ENCODE data around the gene AASDH.

Gene AASDH

GRCh38 chr4:56387023-56388001 is at the start of gene AASDH:
AASDH (minus strand) TSS chr4:56387491; CDS start chr4:56384299, 3,192 bp downstream.
- Mint-ChIP-seq H3K4me1 (ENCODE audit: low read depth) (peaks cover 14% of the 10 kb centered on the region), H3K36me3 (ENCODE audit: low read depth) (peaks cover 10% of the 10 kb centered on the region)

GRCh38 chr4:56435140-56435926 is 48.0 kb upstream of the AASDH start, which contains the start of gene PPAT:
PPAT (minus strand) TSS chr4:56435615; CDS start chr4:56435477, 138 bp downstream.
- H3K27me3 Mint-ChIP-seq, result no peaks in the 10 kb centered on the region
- H3K36me3 Mint-ChIP-seq (ENCODE audit: low read depth), result peaks cover 24% of the 10 kb centered on the region
- peak within 1 kb of the TSS; percentile 89 for H3K27ac Mint-ChIP-seq
- H3K9me3 Mint-ChIP-seq, result no peaks in the 10 kb centered on the region
- intact Hi-C loops (cut with micrococcal nuclease), result loop anchor here (5.0 kb wide), 1 partner anchor 472 kb away; the partner anchor contains the start of gene REST
- peaks cover 34% of the 10 kb centered on the region for H3K4me1 Mint-ChIP-seq (ENCODE audit: low read depth)
- peak within 1 kb of the TSS; percentile 78 for H3K4me3 Mint-ChIP-seq

More at GRCh38 chr4:56387023-56388001, at the start of gene AASDH:
- intact Hi-C loops (cut with micrococcal nuclease), result loop anchor here (1.0 to 5.0 kb wide), 4 partner anchors 49 to 520 kb away; partner anchors contain the start of genes CEP135, PAICS, REST and SRP72
- Mint-ChIP-seq H3K4me3 (peak within 1 kb of the TSS; percentile 87), H3K27ac (peak within 1 kb of the TSS; percentile 99), H3K27me3 (no peaks in the 10 kb centered on the region), H3K9me3 (no peaks in the 10 kb centered on the region)

GRCh38 chr4:56434599-56435139 is 47.4 kb upstream of the AASDH start:
- Mint-ChIP-seq H3K4me1 (ENCODE audit: low read depth) (peaks cover 28% of the 10 kb centered on the region), H3K4me3 (peak overlapping the region; percentile 78), H3K9me3 (no peaks in the 10 kb centered on the region), H3K27me3 (no peaks in the 10 kb centered on the region), H3K36me3 (ENCODE audit: low read depth) (peaks cover 24% of the 10 kb centered on the region), H3K27ac (peak overlapping the region; percentile 89)
- intact Hi-C loops (cut with micrococcal nuclease), result loop anchor here (5.0 kb wide), 1 partner anchor 473 kb away; the partner anchor contains the start of gene REST

GRCh38 chr4:56433280-56433679 is 46.0 kb upstream of the AASDH start:
- Mint-ChIP-seq H3K4me3 (no peak overlapping the region), H3K27ac (no peak overlapping the region), H3K36me3 (ENCODE audit: low read depth) (peaks cover 24% of the 10 kb centered on the region), H3K4me1 (ENCODE audit: low read depth) (peaks cover 22% of the 10 kb centered on the region), H3K27me3 (no peaks in the 10 kb centered on the region), H3K9me3 (no peaks in the 10 kb centered on the region)
- intact Hi-C loops (cut with micrococcal nuclease), result no loop called here

- H3K4me1 Mint-ChIP-seq (ENCODE audit: low read depth), result peaks cover 10% of the 10 kb centered on the region
- no peak overlapping the region for H3K4me3 Mint-ChIP-seq
- H3K27ac Mint-ChIP-seq, result no peak overlapping the region
- no peaks in the 10 kb centered on the region for H3K27me3 Mint-ChIP-seq
- intact Hi-C loops (cut with micrococcal nuclease), result no loop called here
- no peaks in the 10 kb centered on the region for H3K9me3 Mint-ChIP-seq
- H3K36me3 Mint-ChIP-seq (ENCODE audit: low read depth), result peaks cover 5% of the 10 kb centered on the region
These were observed 42.9 kb upstream of the AASDH start for GRCh38 chr4:56430203-56430602.

GRCh38 chr4:56427179-56427578 is 39.9 kb upstream of the AASDH start:
- Mint-ChIP-seq H3K36me3 (ENCODE audit: low read depth) (no peaks in the 10 kb centered on the region), H3K4me3 (no peak overlapping the region), H3K4me1 (ENCODE audit: low read depth) (no peaks in the 10 kb centered on the region), H3K27ac (no peak overlapping the region), H3K9me3 (no peaks in the 10 kb centered on the region), H3K27me3 (no peaks in the 10 kb centered on the region)
- intact Hi-C loops (cut with micrococcal nuclease), result loop anchor here (5.0 to 10.0 kb wide), 2 partner anchors 40 to 378 kb away; partner anchors contain the start of gene SRP72

- intact Hi-C loops (cut with micrococcal nuclease), result loop anchor here (5.0 to 10.0 kb wide), 2 partner anchors 41 to 379 kb away; partner anchors contain the start of gene SRP72
- Mint-ChIP-seq H3K9me3 (no peaks in the 10 kb centered on the region), H3K27me3 (no peaks in the 10 kb centered on the region), H3K4me1 (ENCODE audit: low read depth) (no peaks in the 10 kb centered on the region), H3K27ac (no peak overlapping the region), H3K36me3 (ENCODE audit: low read depth) (no peaks in the 10 kb centered on the region), H3K4me3 (no peak overlapping the region)
These were observed 39.0 kb upstream of the AASDH start for GRCh38 chr4:56426273-56426672.

GRCh38 chr4:56425518-56425917 is 38.2 kb upstream of the AASDH start:
- Mint-ChIP-seq H3K9me3 (no peaks in the 10 kb centered on the region), H3K4me1 (ENCODE audit: low read depth) (no peaks in the 10 kb centered on the region), H3K4me3 (no peak overlapping the region), H3K36me3 (ENCODE audit: low read depth) (no peaks in the 10 kb centered on the region), H3K27ac (no peak overlapping the region), H3K27me3 (no peaks in the 10 kb centered on the region)
- intact Hi-C loops (cut with micrococcal nuclease), result loop anchor here (1.0 to 10.0 kb wide), 4 partner anchors 42 to 411 kb away; partner anchors contain the start of gene SRP72

GRCh38 chr4:56424697-56425514 is 37.6 kb upstream of the AASDH start:
- Mint-ChIP-seq H3K27ac (no peak overlapping the region), H3K27me3 (no peaks in the 10 kb centered on the region), H3K36me3 (ENCODE audit: low read depth) (no peaks in the 10 kb centered on the region), H3K4me3 (no peak overlapping the region), H3K9me3 (no peaks in the 10 kb centered on the region), H3K4me1 (ENCODE audit: low read depth) (no peaks in the 10 kb centered on the region)
- intact Hi-C loops (cut with micrococcal nuclease), result loop anchor here (1.0 to 10.0 kb wide), 4 partner anchors 42 to 411 kb away; partner anchors contain the start of gene SRP72

- H3K4me1 Mint-ChIP-seq (ENCODE audit: low read depth), result no peaks in the 10 kb centered on the region
- intact Hi-C loops (cut with micrococcal nuclease), result loop anchor here (10.0 kb wide), 1 partner anchor 381 kb away; no protein-coding TSS in a partner anchor
- no peaks in the 10 kb centered on the region for H3K36me3 Mint-ChIP-seq (ENCODE audit: low read depth)
- H3K4me3 Mint-ChIP-seq, result no peak overlapping the region
- H3K27ac Mint-ChIP-seq, result no peak overlapping the region
- no peaks in the 10 kb centered on the region for H3K27me3 Mint-ChIP-seq
- H3K9me3 Mint-ChIP-seq, result no peaks in the 10 kb centered on the region
These were observed 36.9 kb upstream of the AASDH start for GRCh38 chr4:56424176-56424575.

- no peaks in the 10 kb centered on the region for H3K9me3 Mint-ChIP-seq
- intact Hi-C loops (cut with micrococcal nuclease), result no loop called here
- no peak overlapping the region for H3K4me3 Mint-ChIP-seq
- H3K27me3 Mint-ChIP-seq, result no peaks in the 10 kb centered on the region
- no peak overlapping the region for H3K27ac Mint-ChIP-seq
- H3K4me1 Mint-ChIP-seq (ENCODE audit: low read depth), result no peaks in the 10 kb centered on the region
- H3K36me3 Mint-ChIP-seq (ENCODE audit: low read depth), result no peaks in the 10 kb centered on the region
These were observed 30.1 kb upstream of the AASDH start for GRCh38 chr4:56417396-56417795.

- H3K9me3 Mint-ChIP-seq, result no peaks in the 10 kb centered on the region
- H3K27me3 Mint-ChIP-seq, result no peaks in the 10 kb centered on the region
- no peaks in the 10 kb centered on the region for H3K4me1 Mint-ChIP-seq (ENCODE audit: low read depth)
- intact Hi-C loops (cut with micrococcal nuclease), result no loop called here
- H3K36me3 Mint-ChIP-seq (ENCODE audit: low read depth), result no peaks in the 10 kb centered on the region
- peak overlapping the region; percentile 43 for H3K27ac Mint-ChIP-seq
- no peak overlapping the region for H3K4me3 Mint-ChIP-seq
These were observed 29.1 kb upstream of the AASDH start for GRCh38 chr4:56416349-56416748.

All from dendritic cell treated with granulocyte-macrophage colony-stimulating factor and Interleukin-4, amounts not matched to agents 40 ng/mL and 50 ng/mL, for 4 days (primary cell).